ENCODE data around the gene DGAT2L6.

Gene DGAT2L6

GRCh38 chrX:70132877-70133302 lies 44.4 kb upstream of the DGAT2L6 start:
- peak overlapping the region; percentile 71 to 87 for H3K4me3 ChIP-seq (ENCODE audit: low read length in 2 of 2)
- no CpG with 5 or more reads among the region's 8 CpGs for WGBS, 2 donors (ENCODE audit: extremely low coverage in 2 of 2, insufficient read length in 2 of 2, insufficient replicate concordance in 1 of 2)

GRCh38 chrX:70133303-70134115 lies 43.8 kb upstream of the DGAT2L6 start, which contains the start of gene IGBP1:
TSS of gene IGBP1 (plus strand) at chrX:70133447. CDS start at chrX:70133948, 501 bp downstream.
- Histone ChIP-seq H3K27me3 (ENCODE audit: control insufficient read depth in 3 of 3, insufficient read depth in 3 of 3, low read depth in 1 of 3, low read length in 3 of 3) (peaks cover 0 to 10% (median 0%) of the 10 kb centered on the region in 3 experiments), H4K91ac (ENCODE audit: low read depth, low read length, poor library complexity) (no peak within 1 kb of the TSS), H2BK120ac (ENCODE audit: low read depth, low read length) (no peak within 1 kb of the TSS), H2AFZ (ENCODE audit: low read length) (peak within 1 kb of the TSS; percentile 88), H2AK5ac (ENCODE audit: low read depth, low read length) (no peak within 1 kb of the TSS), H3K9ac (ENCODE audit: low read depth, low read length, poor library complexity) (peak within 1 kb of the TSS; percentile 84), H3K18ac (ENCODE audit: low read length) (peak within 1 kb of the TSS; percentile 94), H3K4me3 (ENCODE audit: low read length in 2 of 2) (peak within 1 kb of the TSS; percentile 87 to 98), H3K36me3 (replicated peaks in 1 of 2; ENCODE audit: control insufficient read depth in 2 of 2, insufficient read depth in 2 of 2, low read length in 2 of 2) (peaks cover 2 to 25% of the 10 kb centered on the region in 2 donors), H4K8ac (ENCODE audit: low read depth, low read length) (no peak within 1 kb of the TSS), H3K14ac (ENCODE audit: low read length) (peak within 1 kb of the TSS; percentile 8), H2BK12ac (ENCODE audit: low read length) (no peak within 1 kb of the TSS), H3K4me1 (ENCODE audit: control insufficient read depth in 2 of 2, insufficient read depth in 1 of 2, low read depth in 1 of 2, low read length in 2 of 2) (peaks cover 2 to 6% of the 10 kb centered on the region in 2 donors), H3K4ac (ENCODE audit: low read length) (no peak within 1 kb of the TSS), H3K27ac (replicated peaks; ENCODE audit: low read length) (peak within 1 kb of the TSS; percentile 93), H2BK5ac (ENCODE audit: low read length) (no peak within 1 kb of the TSS), H3K23ac (ENCODE audit: low read depth, low read length, poor library complexity) (no peak within 1 kb of the TSS), H2BK15ac (ENCODE audit: low read length) (no peak within 1 kb of the TSS), H3K9me3 (replicated peaks in 1 of 2; ENCODE audit: control insufficient read depth in 2 of 2, insufficient read depth in 1 of 2, low read depth in 1 of 2, low read length in 2 of 2) (no peaks in the 10 kb centered on the region), H3K79me1 (ENCODE audit: low read depth, low read length) (no peaks in the 10 kb centered on the region), H3K4me2 (ENCODE audit: insufficient read depth, low read length, poor library complexity, severe bottlenecking) (peak within 1 kb of the TSS; percentile 57)
- no CpG with 5 or more reads among the region's 59 CpGs for WGBS, 2 donors (ENCODE audit: extremely low coverage in 2 of 2, insufficient read length in 2 of 2, insufficient replicate concordance in 1 of 2)
- DNase-seq (ENCODE audit: low spot score): peak; percentile 71

More at GRCh38 chrX:70132877-70133302, 44.4 kb upstream of the DGAT2L6 start:
- Histone ChIP-seq H3K23ac (ENCODE audit: low read depth, low read length, poor library complexity) (no peak overlapping the region), H2BK15ac (ENCODE audit: low read length) (no peak overlapping the region), H3K36me3 (replicated peaks in 1 of 2; ENCODE audit: control insufficient read depth in 2 of 2, insufficient read depth in 2 of 2, low read length in 2 of 2) (peaks cover 2 to 25% of the 10 kb centered on the region in 2 donors), H4K91ac (ENCODE audit: low read depth, low read length, poor library complexity) (no peak overlapping the region), H3K79me1 (ENCODE audit: low read depth, low read length) (no peaks in the 10 kb centered on the region), H4K8ac (ENCODE audit: low read depth, low read length) (no peak overlapping the region), H2AK5ac (ENCODE audit: low read depth, low read length) (no peak overlapping the region), H2BK12ac (ENCODE audit: low read length) (no peak overlapping the region), H3K9me3 (replicated peaks in 1 of 2; ENCODE audit: control insufficient read depth in 2 of 2, insufficient read depth in 1 of 2, low read depth in 1 of 2, low read length in 2 of 2) (no peaks in the 10 kb centered on the region), H3K27ac (replicated peaks; ENCODE audit: low read length) (peak overlapping the region; percentile 34), H2BK5ac (ENCODE audit: low read length) (no peak overlapping the region), H3K4me1 (ENCODE audit: control insufficient read depth in 2 of 2, insufficient read depth in 1 of 2, low read depth in 1 of 2, low read length in 2 of 2) (peaks cover 2 to 6% of the 10 kb centered on the region in 2 donors), H3K14ac (ENCODE audit: low read length) (no peak overlapping the region), H2BK120ac (ENCODE audit: low read depth, low read length) (no peak overlapping the region), H3K4ac (ENCODE audit: low read length) (no peak overlapping the region), H3K9ac (ENCODE audit: low read depth, low read length, poor library complexity) (no peak overlapping the region), H2AFZ (ENCODE audit: low read length) (peak overlapping the region; percentile 88), H3K27me3 (ENCODE audit: control insufficient read depth in 3 of 3, insufficient read depth in 3 of 3, low read depth in 1 of 3, low read length in 3 of 3) (peaks cover 0 to 10% (median 0%) of the 10 kb centered on the region in 3 experiments), H3K18ac (ENCODE audit: low read length) (no peak overlapping the region), H3K4me2 (ENCODE audit: insufficient read depth, low read length, poor library complexity, severe bottlenecking) (no peak overlapping the region)
- DNase-seq (ENCODE audit: low spot score): no peak

GRCh38 chrX:70134116-70134477 lies 43.2 kb upstream of the DGAT2L6 start:
- peak overlapping the region; percentile 84 for H2AFZ ChIP-seq (ENCODE audit: low read length)
- peak overlapping the region; percentile 87 to 97 for H3K4me3 ChIP-seq (ENCODE audit: low read length in 2 of 2)
- no peak overlapping the region for H2AK5ac ChIP-seq (ENCODE audit: low read depth, low read length)
- H3K4me1 ChIP-seq (ENCODE audit: control insufficient read depth in 2 of 2, insufficient read depth in 1 of 2, low read depth in 1 of 2, low read length in 2 of 2): peaks cover 2 to 6% of the 10 kb centered on the region in 2 donors
- peaks cover 2 to 25% of the 10 kb centered on the region in 2 donors for H3K36me3 ChIP-seq (replicated peaks in 1 of 2; ENCODE audit: control insufficient read depth in 2 of 2, insufficient read depth in 2 of 2, low read length in 2 of 2)
- H4K8ac ChIP-seq (ENCODE audit: low read depth, low read length): no peak overlapping the region
- H3K9ac ChIP-seq (ENCODE audit: low read depth, low read length, poor library complexity): peak overlapping the region; percentile 24
- peak overlapping the region; percentile 13 for H3K27ac ChIP-seq (replicated peaks; ENCODE audit: low read length)
- H4K91ac ChIP-seq (ENCODE audit: low read depth, low read length, poor library complexity): no peak overlapping the region
- H3K4ac ChIP-seq (ENCODE audit: low read length): no peak overlapping the region
- no peak overlapping the region for H2BK15ac ChIP-seq (ENCODE audit: low read length)
- H3K4me2 ChIP-seq (ENCODE audit: insufficient read depth, low read length, poor library complexity, severe bottlenecking): peak overlapping the region; percentile 51
- no peaks in the 10 kb centered on the region for H3K9me3 ChIP-seq (replicated peaks in 1 of 2; ENCODE audit: control insufficient read depth in 2 of 2, insufficient read depth in 1 of 2, low read depth in 1 of 2, low read length in 2 of 2)
- H2BK5ac ChIP-seq (ENCODE audit: low read length): no peak overlapping the region
- no peak overlapping the region for H3K23ac ChIP-seq (ENCODE audit: low read depth, low read length, poor library complexity)
- H3K27me3 ChIP-seq (ENCODE audit: control insufficient read depth in 3 of 3, insufficient read depth in 3 of 3, low read depth in 1 of 3, low read length in 3 of 3): peaks cover 0 to 10% (median 0%) of the 10 kb centered on the region in 3 experiments
- H3K79me1 ChIP-seq (ENCODE audit: low read depth, low read length): no peaks in the 10 kb centered on the region
- H2BK12ac ChIP-seq (ENCODE audit: low read length): no peak overlapping the region
- H3K14ac ChIP-seq (ENCODE audit: low read length): no peak overlapping the region
- no CpG with 5 or more reads among the region's 12 CpGs for WGBS, 2 donors (ENCODE audit: extremely low coverage in 2 of 2, insufficient read length in 2 of 2, insufficient replicate concordance in 1 of 2)
- no peak overlapping the region for H2BK120ac ChIP-seq (ENCODE audit: low read depth, low read length)
- DNase-seq (ENCODE audit: low spot score): peak; percentile 0
- no peak overlapping the region for H3K18ac ChIP-seq (ENCODE audit: low read length)

- Histone ChIP-seq H2AFZ (ENCODE audit: low read length) (no peak overlapping the region), H4K8ac (ENCODE audit: low read depth, low read length) (no peak overlapping the region), H3K9me3 (replicated peaks in 1 of 2; ENCODE audit: control insufficient read depth in 2 of 2, insufficient read depth in 1 of 2, low read depth in 1 of 2, low read length in 2 of 2) (no peaks in the 10 kb centered on the region), H3K27me3 (ENCODE audit: control insufficient read depth in 3 of 3, insufficient read depth in 3 of 3, low read depth in 1 of 3, low read length in 3 of 3) (peaks cover 0 to 6% (median 0%) of the 10 kb centered on the region in 3 experiments), H2AK5ac (ENCODE audit: low read depth, low read length) (no peak overlapping the region), H4K91ac (ENCODE audit: low read depth, low read length, poor library complexity) (no peak overlapping the region), H3K4ac (ENCODE audit: low read length) (no peak overlapping the region), H3K4me1 (ENCODE audit: control insufficient read depth in 2 of 2, insufficient read depth in 1 of 2, low read depth in 1 of 2, low read length in 2 of 2) (peaks cover 2 to 6% of the 10 kb centered on the region in 2 donors), H2BK12ac (ENCODE audit: low read length) (no peak overlapping the region), H3K14ac (ENCODE audit: low read length) (no peak overlapping the region), H3K4me3 (ENCODE audit: low read length in 2 of 2) (no peak overlapping the region), H3K4me2 (ENCODE audit: insufficient read depth, low read length, poor library complexity, severe bottlenecking) (no peak overlapping the region), H3K36me3 (replicated peaks in 1 of 2; ENCODE audit: control insufficient read depth in 2 of 2, insufficient read depth in 2 of 2, low read length in 2 of 2) (peaks cover 2 to 38% of the 10 kb centered on the region in 2 donors), H3K23ac (ENCODE audit: low read depth, low read length, poor library complexity) (no peak overlapping the region), H2BK120ac (ENCODE audit: low read depth, low read length) (no peak overlapping the region), H2BK15ac (ENCODE audit: low read length) (no peak overlapping the region), H3K79me1 (ENCODE audit: low read depth, low read length) (no peaks in the 10 kb centered on the region), H3K9ac (ENCODE audit: low read depth, low read length, poor library complexity) (no peak overlapping the region), H3K27ac (replicated peaks; ENCODE audit: low read length) (no peak overlapping the region), H3K18ac (ENCODE audit: low read length) (no peak overlapping the region), H2BK5ac (ENCODE audit: low read length) (no peak overlapping the region)
- no peak for DNase-seq (ENCODE audit: low spot score)
- WGBS, 2 donors (ENCODE audit: extremely low coverage in 2 of 2, insufficient read length in 2 of 2, insufficient replicate concordance in 1 of 2): no CpG with 5 or more reads among the region's 2 CpGs
These were observed 38.7 kb upstream of the DGAT2L6 start for GRCh38 chrX:70138622-70139021.

Measured in neuronal stem cell (in vitro differentiated cells).